ENCODE measurements around the gene ITSN1.

DNA sequence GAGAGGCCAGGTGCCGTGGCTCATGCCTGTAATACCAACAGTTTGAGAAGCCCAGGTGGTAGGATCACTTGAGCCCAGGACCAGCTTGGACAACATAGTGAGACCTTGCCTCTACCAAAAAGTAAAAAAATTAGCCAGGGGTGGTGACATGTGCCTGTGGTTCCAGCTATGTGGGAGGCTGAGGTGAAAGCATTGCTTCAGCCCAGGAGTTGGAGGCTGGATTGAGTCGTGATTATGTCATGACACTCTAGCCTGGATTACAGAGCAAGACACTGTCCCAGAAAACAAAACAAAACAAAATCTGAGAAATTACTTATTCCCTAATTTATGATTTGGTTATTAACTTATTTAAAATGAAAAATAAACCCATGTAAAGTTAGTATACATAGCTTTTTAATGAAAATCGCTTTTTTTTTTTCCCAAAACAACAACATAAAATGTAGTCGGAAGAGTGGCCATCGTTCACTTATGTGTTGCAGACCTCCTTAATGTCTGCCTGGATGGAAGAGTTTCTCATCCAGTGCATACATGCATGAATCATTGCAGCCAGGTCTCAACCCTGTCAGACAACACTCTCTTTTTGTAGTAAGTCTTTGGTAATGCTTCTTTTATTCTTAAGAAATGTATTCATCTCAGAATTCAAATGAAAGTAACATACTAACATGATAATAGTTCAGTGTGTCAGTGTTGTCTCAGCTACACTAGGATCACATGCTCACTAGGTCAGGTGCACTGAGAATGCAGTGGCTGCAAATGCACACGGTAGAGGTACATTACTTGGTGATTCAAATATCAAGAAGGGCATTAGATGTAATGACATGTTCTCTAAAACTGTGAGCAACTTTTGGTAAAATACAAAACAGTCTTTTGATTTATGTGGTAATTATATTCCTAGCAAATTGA lies 28.0 kb downstream of the ITSN1 start:
- TF ChIP-seq POLR2AphosphoS5 (IDR thresholded peaks at IDR 0.05; ENCODE audit: low read depth, low read length) (no peak), SIN3A (IDR thresholded peaks at IDR 0.05; ENCODE audit: borderline replicate concordance, insufficient read depth, low read length) (no peak), TAF1 (IDR thresholded peaks at IDR 0.05; ENCODE audit: borderline replicate concordance, insufficient read depth, low read length) (no peak)

Measured in PFSK-1 (cell line).